CMK (cell line): Measurements from ENCODE around the gene PGRMC1.
A peak's percentile ranks its signal among the peaks of the same experiment; 100 is the strongest.
"Not testable (repeated sequence)": the region's sequence is repeated elsewhere in the genome, so short reads cannot be mapped to it uniquely, and the experiment has no call there.

Source experiments
- DNase-seq: peaks from one replicate; pipeline ENCODE4 v3.0.0-alpha.2; 2010; ENCODE audit warnings: low read depth

The PGRMC1 gene

DNA sequence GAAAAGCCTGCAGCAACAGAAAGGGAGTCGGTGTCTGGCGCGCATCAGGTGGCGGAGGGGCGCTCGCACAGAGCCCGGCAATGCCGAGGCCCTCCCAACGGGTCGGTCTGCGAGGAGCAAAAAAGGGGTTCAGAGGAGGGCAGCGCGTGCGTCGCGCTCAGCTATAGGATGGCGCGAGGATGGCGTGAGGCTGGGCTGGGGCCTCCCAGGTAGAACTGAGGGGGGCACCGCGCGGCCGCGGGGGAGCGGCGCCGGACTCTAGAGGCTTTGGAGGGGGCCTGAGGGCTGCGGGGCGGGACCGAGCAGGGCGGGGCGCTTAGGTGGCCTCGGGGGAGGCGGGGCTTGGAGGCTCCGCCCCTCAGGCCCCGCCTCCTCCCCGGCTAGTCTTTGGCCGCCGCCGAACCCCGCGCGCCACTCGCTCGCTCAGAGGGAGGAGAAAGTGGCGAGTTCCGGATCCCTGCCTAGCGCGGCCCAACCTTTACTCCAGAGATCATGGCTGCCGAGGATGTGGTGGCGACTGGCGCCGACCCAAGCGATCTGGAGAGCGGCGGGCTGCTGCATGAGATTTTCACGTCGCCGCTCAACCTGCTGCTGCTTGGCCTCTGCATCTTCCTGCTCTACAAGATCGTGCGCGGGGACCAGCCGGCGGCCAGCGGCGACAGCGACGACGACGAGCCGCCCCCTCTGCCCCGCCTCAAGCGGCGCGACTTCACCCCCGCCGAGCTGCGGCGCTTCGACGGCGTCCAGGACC lies at the start of gene PGRMC1:
PGRMC1 (plus strand) TSS at position 414 of the 751 bp plus-strand sequence; CDS start at position 493, 79 bp downstream.
- peak; percentile 45 for DNase-seq

DNA sequence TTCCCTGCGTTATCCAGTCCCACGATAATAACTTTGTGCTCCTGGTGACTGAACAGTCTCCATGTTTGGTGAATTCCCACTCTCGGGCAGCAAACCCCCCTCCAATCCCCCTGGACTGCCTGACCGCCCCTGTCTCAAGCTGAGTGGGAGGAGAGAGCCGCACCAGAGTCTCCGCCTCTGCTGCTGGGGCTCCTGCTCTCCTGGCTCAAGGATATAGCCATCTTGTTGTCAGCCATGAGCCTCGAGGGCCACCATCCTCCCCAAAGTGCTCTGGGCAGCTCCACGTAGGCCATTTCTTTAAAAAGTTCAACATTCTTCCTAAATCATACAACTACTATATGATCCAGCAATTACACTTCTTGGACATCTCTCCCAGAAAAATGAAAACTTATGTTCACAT lies 49.3 kb upstream of the PGRMC1 start:
- no peak for DNase-seq

DNA sequence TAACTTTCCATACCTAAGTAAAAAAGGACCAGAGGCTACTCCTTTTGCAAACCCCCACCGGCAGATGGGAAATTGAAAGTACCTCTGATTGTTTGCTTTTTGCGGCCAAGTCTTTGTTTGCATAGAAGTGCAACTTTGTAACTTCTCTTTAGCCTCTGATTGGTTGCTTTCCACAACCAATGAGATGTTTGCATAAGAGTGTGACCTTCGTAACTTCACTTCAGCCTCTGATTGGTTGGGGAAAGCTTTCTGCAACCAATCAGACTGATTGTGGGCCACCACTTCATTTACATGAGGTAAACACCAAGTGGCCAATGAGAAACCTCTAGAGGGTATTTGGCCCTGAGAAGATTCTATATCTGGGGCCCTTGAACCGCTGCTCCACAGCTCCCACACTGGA lies 48.8 kb upstream of the PGRMC1 start:
- DNase-seq: no peak

DNA sequence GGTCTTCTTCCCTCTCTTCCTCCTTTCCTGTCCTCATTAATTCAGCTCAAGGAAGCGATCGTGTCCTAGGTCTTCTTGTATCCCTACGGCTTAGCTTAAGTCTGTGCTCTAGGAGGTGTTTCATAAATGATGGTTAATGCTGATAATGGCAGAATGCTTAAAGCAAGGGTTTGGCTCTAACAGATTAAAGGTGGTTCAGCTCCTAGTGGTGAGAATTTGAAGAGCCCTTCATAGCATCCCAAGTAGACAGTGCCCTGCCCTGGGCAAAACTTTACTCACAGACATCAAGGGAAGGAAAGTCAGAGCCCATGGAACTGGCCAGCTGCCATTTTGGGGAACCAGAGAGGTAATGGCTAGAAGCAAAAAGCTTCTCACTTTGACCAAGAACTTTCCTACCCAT lies 47.0 kb upstream of the PGRMC1 start:
- no peak for DNase-seq

DNA sequence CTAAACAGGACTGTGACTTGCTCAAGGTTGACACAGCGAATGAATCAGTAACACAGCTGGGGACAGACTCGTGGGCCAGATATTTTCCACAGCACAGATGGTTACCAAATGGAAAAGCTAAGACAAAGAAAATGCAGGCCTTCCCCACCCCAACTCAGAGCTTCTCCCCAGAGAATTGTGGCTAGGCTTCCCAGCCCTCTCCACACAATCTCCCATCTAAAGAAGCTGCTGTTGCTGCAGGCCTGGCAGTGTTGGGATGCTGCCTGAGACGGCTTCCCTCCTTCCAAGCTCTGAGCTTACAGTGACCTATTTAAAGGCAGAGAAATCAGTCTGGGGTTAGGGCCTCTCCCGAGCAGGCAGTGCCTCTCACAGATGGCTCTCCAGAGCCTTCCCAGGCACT lies 46.5 kb upstream of the PGRMC1 start:
- no peak for DNase-seq

DNA sequence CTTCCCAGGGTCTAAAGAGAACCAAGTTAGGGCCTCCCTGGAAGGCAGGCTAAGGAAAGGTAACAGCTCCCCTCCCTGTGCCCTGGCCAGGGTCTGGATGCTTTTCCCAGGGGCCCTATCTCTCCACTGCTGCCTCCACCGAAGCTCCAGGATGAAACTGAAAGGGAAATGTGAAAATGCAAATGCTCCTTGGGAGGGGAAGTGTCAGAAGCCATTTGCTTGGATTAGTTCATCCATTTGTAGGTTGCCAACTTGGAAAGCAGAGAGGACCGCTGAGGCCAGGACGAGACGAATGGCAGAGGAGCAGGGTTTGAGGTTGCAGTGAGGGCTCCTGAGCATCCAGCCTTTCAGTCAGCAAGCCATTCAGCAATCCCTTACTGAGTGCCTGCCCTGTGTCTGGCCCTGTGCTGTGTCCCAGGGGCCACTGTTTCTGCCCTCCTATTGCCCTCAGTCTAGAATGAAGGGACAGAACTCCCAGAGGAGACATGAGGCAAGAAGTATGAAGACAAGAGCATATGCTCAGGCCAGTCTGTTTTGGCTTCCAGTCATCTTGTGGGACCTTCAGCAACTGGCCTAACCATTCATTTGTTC lies 45.9 kb upstream of the PGRMC1 start:
- DNase-seq: no peak

DNA sequence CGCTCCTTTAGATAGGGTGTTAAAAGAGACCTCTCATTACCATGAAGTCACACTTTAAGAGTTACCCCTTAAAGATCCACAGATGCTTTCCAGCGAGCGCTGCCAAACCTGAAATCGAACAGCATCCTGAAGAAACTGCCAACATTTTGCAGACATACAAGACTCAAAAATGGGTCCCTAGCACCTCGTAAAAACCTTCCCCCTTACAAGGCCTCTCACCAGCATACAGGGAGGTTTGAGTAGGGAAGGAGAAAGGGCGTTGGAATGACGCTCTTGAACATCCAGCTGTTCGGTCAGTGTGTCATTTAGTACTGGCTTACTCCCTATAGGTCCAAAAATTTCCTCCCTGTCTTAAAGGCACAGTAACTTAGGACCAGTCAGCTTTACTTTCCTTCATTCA lies 45.3 kb upstream of the PGRMC1 start:
- no peak for DNase-seq

DNA sequence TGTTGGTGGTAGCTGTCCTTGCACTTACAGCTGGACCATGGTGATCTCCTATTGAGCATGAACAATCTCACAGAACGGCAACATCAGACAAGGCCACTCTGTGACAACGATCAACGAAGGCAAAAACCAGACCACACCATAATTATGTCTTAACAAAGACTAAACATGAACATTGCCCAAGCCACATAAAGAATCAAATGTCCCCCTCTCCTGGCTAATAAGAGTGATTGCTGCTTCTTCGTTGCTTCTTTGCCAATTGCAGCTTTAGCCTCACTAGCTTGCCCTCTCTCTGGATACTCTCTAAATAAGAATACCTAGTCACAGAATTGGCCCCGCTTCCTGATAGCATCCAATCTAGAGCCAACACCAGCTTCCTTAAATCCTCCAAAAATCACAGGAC lies 41.5 kb upstream of the PGRMC1 start:
- DNase-seq: no peak

DNA sequence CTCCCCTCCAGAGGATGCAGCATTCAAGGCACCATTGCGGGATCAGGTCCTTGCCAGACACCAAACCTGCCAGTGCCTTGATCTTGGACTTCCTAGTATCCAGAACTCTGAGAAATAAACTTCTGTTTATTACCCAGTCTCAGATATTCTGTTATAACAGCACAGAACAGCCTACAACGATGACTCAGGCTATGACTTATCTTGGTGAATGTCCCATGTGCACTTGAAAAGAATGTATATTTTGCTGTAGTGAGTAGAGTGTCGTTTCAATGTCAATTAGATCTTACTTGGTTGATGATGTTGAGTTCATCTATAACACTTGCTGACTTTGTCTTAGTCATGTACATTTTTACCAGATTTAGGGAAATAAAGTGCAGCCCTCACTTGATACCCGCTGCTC lies 34.5 kb upstream of the PGRMC1 start:
- no peak for DNase-seq

DNA sequence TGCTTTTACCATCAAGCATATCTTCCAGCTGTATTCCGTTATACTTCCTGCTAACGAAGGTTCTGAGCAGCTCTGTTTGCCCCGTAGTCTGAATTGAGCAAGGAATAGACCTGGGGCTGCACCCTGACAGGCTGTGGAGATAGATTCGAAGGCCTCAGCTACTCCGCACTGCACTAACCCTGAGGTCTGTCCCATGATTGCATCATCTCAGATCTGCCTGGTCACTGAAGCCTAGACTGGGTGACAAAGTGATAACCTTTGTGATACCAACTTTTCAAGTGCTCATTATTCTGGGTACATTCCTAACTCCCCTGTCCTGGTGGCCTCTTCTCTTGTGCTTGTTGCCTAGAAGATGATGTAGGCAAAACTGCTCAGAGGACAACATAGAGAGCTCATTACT lies 29.9 kb upstream of the PGRMC1 start:
- DNase-seq: no peak

DNA sequence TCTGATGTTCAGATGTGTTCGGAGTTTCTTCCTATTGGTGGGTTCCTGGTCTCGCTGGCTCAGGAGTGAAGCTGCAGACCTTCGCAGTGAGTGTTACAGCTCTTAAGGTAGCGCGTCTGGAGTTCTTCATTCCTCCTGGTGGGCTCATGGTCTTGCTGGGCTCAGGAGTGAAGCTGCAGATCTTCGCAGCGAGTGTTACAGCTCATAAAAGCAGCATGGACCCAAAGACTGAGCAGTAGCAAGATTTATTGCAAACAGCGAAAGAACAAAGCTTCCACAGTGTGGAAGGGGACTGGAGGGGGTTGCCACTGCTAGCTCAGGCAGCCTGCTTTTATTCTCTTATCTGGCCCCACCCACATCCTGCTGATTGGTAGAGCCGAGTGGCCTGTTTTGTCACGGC lies 28.6 kb upstream of the PGRMC1 start:
- not testable (repeated sequence) for DNase-seq

DNA sequence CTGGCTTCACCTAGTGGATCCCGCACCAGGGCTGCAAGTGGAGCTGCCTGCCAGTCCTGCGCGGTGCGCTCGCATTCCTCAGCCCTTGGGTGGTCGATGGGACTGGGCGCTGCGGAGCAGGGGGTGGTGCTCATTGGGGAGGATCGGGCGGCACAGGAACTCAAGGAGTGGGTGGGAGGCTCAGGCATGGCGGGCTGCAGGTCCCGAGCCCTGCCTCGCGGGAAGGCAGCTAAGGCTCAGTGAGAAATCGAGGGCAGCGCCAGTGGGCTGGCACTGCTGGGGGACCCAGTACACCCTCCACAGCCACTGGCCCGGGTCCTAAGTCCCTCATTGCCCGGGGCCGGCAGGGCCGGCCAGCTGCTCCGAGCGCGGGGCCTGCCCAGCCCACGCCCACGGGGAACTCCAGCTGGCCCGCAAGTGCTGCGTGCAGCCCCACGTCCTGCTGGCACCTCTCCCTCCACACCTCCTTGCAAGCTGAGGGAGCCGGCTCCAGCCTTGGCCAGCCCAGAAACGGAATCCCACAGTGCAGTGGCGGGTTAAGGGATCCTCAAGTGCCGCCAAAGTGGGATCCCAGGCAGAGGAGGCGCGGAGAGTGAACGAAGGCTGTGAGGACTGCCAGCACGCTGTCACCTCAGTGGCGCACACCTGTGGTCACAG lies 27.6 kb upstream of the PGRMC1 start:
- DNase-seq: no peak

DNA sequence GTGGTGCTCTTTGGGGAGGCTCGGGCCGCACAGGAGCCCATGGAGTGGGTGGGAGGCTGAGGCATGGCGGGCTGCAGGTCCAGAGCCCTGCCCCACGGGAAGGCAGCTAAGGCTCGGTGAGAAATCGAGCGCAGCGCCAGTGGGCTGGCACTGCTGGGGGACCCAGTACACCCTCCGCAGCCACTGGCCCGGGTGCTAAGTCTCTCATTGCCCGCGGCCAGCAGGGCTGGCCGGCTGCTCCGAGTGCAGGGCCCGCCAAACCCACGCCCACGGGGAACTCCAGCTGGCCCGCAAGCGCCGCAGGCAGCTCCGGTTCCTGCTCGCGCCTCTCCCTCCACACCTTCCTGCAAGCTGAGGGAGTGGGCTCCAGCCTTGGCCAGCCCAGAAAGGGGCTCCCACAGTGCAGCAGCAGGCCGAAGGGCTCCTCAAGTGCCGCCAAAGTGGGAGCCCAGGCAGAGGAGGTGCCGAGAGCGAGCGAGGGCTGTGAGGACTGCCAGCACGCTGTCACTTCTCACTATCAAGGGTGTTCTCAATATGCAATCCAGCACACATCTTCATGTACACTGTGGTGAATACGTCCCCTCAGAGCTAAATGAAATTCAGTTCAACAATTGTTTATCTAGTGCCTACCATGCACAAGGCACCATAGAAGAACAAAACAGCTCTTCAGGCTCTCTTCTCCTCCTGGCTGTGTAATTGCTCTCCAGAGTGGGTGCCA lies 25.0 kb upstream of the PGRMC1 start:
- DNase-seq: not testable (repeated sequence)

DNA sequence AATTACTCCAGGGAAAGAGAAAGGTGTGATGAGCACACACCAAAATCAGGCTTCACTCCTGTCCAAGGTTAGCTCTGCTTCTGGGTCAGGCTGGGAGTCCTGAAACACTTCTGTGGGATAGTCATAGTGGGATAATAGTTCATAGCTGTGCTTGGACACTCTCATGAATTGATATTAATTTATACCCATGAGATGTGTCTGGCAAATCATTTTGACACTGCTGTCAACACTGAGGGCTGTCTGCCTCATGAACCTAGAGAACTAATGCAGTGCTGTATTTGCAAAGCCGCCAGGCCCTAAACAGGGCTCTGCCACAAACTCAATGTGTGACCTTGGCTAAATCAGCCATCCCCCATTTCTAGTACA lies 24.5 kb upstream of the PGRMC1 start:
- DNase-seq: no peak

DNA sequence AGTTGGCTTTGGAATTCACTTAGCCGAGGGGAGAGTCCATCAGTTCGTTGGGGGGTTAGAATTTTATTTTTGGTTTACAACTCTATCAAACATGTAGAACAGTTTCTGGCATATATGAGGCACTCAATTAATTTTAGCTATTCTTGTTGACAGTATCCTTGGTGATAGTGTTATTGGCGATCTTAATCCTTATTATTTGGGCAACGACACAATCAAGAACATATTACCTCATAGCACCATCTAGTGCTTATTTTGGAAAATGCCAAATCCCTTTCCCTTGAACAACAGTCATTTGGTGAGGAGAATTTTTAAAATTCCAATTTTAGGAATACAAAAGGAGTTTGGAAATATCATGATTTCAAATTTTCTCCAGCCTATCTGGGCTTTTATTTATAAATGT lies 17.9 kb upstream of the PGRMC1 start:
- no peak for DNase-seq

DNA sequence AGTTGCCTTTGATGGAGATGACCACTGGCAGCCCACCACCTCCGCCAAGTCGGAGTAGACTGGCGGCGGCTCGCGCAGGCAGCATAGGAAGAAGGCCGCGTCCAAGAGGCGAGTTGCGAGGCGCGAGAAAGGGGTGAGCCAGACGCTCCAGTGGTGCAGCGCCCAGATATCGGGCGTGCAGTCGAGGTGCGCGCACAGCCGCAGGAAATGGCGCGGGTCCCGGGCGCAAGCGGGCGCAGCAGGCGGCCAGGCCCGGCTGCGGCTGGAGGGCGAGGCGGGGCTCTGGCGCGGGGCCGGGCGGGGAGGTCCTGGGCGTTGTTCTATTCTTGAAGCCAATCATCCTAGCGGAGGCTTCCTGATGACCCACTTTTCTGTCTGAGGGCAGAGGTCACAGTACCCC lies 13.2 kb upstream of the PGRMC1 start:
- DNase-seq: no peak

DNA sequence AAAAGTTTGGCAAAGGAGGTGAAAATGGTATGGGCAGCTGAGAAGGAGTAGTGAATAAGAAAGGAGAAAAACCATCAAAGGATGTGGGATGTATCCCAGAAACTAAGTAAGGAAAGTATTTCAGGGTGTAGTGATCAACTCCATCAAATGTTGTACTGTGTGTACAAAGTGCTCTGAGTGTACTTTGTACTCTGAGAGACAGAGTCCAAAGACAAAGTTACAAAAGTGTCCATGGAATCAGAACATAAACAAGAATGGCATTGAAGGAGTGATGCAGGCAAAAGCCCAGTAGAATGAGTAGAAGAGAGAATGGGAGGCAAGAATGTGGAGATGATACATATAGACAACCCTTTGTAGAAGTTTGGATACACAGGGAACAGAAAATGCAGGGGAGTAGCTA lies 12.3 kb upstream of the PGRMC1 start:
- no peak for DNase-seq

DNA sequence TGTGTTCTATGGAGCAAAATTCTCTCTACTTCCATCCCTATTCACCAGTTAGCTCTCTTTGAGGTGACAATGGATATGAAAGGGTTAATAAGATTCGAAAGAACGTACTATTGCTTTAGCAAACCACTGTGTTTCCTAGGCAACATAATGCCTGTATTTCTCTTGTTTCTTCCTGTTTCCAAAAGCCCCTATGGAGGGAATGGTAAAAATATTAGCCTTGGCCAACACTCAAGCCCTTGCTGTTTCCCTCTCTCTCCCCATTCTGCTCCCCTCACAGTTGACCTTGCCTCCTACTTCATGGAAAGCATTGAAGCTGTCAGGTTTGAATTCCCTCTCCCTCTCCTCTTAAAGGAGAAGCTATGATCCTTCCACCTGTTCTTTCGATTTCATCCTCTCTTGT lies 9.6 kb upstream of the PGRMC1 start:
- no peak for DNase-seq

DNA sequence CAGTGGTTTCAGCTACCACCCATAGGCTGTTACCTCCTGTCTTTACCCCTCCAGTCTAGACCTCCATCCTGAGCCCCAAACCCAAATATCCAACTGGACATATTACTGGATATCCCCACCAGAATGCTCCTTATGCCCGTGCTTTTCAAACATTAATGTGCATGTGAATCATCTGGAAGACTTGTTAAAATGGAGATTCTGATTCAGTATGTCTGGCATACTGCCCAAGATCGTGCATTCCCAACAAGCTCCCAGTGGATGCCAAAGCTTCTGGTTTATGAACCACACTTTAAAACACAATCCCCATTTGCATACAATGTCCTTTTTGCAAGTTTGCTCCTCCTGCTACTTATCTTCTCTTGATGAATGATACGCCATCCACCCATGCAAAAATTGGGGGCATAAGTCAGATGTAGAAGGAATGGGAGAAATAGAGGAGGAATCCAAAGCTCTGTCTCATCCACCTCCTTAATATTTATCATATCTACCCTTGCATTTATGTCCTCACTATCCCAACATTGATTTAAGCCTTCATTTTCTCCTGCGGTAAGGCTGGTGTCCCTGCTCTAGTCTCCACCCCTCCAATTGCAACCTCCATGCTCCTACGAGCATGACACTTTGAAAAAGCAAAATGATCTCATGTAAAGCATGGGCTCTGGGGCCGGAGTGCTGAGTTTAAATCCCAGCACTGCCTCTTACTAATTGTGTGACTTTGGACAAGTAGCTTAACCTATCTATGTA lies 7.4 kb upstream of the PGRMC1 start:
- DNase-seq: no peak

DNA sequence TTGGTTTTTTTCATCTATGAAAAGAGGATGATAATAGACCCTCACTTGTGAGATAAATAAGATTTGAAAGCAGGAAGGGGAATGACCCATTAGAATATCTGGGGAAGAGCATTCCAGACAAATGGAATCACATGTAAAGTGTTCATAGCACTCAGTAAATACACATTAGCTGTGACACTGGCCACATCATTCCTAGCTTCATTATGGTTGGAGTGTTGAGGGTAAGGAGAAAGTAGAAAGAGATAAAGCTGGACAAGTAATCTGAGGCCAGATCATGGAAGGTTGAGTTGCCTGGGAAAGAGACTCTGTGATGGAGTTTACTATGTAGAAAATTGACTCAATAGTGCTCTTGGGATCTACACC lies 6.9 kb upstream of the PGRMC1 start:
- no peak for DNase-seq

DNA sequence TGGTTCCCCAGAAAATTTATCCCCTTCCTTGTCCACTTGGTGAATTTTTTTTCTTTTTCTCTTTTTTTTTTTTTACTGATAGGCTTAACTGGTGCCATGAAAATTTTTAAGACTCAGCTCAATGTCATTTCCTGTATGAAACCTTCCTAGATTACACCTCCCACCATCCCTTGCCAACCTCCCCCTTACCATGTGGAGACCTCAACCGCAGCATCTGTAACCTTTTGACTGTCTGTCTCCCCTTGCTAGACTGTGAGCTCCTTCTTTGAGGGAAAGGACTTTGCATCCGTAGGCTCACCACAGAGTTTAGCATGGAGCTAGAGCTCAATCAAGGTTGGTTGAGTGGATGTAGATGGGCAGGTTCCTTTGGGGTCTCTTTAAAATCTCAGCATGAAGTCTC lies 5.2 kb upstream of the PGRMC1 start:
- DNase-seq: no peak

DNA sequence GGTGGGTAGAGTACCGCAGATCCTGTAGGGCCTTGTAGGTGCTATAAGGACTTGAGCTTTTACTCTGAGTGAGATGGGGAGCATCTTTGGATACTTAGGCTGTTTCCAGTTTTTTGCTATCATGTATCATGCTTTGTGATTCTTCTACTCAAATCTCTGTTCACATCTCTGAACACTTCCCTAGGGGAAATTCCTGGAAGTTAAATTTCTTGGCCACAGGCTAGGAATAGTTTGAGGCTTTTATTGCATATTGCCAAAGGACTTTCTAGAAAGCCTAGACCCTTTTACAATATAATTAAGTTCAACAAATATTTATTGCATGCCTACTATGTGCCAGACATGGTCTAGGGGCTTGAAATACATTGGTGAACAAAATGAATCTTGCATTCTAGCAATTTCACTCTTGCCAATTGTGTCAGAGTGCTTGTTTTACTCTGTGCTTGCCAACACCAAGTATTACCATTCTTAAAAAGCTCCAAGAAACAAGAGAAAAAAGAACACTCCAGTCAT lies 4.1 kb upstream of the PGRMC1 start:
- no peak for DNase-seq
